Mesendoderm (in vitro differentiated cells): ENCODE data around the gene ETDA. TPM values are rescaled to one million over a fixed set of nuclear protein-coding genes. Genes with fewer than 3 reads are reported as not detected.
A peak's percentile ranks its signal among the peaks of the same experiment; 100 is the strongest.
"Not testable (repeated sequence)": the region's sequence is repeated elsewhere in the genome, so short reads cannot be mapped to it uniquely, and the experiment has no call there.

Source experiments
- DNase-seq: peaks from one replicate; pipeline ENCODE4 v3.0.0; 2013
- H2AK5ac ChIP-seq: 2 replicates; pipeline ENCODE4 v1.6.1; 2013; ENCODE audit warnings: low read length, inconsistent platforms
- H2BK120ac ChIP-seq: 2 replicates; pipeline ENCODE4 v1.6.1; 2013; ENCODE audit warnings: low read depth, mild to moderate bottlenecking, low read length, moderate library complexity, mixed read lengths
- H2BK15ac ChIP-seq: replicated peaks from 2 replicates; pipeline ENCODE4 v1.6.1; 2013; ENCODE audit warnings: low read depth, mild to moderate bottlenecking, moderate library complexity
- H2BK5ac ChIP-seq: 2 replicates; pipeline ENCODE4 v1.6.1; 2013; ENCODE audit warnings: low read length, inconsistent platforms
- H3K18ac ChIP-seq: 2 replicates; pipeline ENCODE4 v1.6.1; 2013; ENCODE audit warnings: mild to moderate bottlenecking, low read length, mixed read lengths
- H3K23ac ChIP-seq: one replicate; pipeline ENCODE4 v1.6.1; 2013; ENCODE audit warnings: low read length
- H3K27ac ChIP-seq: 2 replicates; pipeline ENCODE4 v1.5.1; 2013; ENCODE audit warnings: low read depth, mild to moderate bottlenecking, inconsistent platforms, low read length, moderate library complexity
- H3K27me3 ChIP-seq: 2 replicates; pipeline ENCODE4 v1.6.1; 2013; ENCODE audit warnings: low read length, control low read depth, mild to moderate bottlenecking, inconsistent platforms; ENCODE audit not compliant: insufficient read depth, poor library complexity
- H3K36me3 ChIP-seq: 2 replicates; pipeline ENCODE4 v1.6.1; 2013; ENCODE audit warnings: low read length, inconsistent platforms; ENCODE audit not compliant: control insufficient read depth, insufficient read depth
- H3K4ac ChIP-seq: one replicate; pipeline ENCODE4 v1.6.1; 2013; ENCODE audit warnings: low read depth, mild to moderate bottlenecking, low read length, moderate library complexity
- H3K4me1 ChIP-seq: 2 replicates; pipeline ENCODE4 v1.6.1; 2013; ENCODE audit warnings: low read depth, low read length, inconsistent platforms; ENCODE audit not compliant: control insufficient read depth
- H3K4me2 ChIP-seq: 2 replicates; pipeline ENCODE4 v1.6.1; 2013; ENCODE audit warnings: low read length
- H3K4me3 ChIP-seq: 2 replicates; pipeline ENCODE4 v1.5.1; 2013; ENCODE audit warnings: mild to moderate bottlenecking, low read length
- H3K56ac ChIP-seq: one replicate; pipeline ENCODE4 v1.6.1; 2013; ENCODE audit warnings: low read length
- H3K79me1 ChIP-seq: 2 replicates; pipeline ENCODE4 v1.6.1; 2013; ENCODE audit warnings: low read length, inconsistent platforms
- H3K79me2 ChIP-seq: 2 replicates; pipeline ENCODE4 v1.6.1; 2013; ENCODE audit warnings: mild to moderate bottlenecking, low read length; ENCODE audit not compliant: control insufficient read depth, insufficient read depth
- H3K9ac ChIP-seq: 2 replicates; pipeline ENCODE4 v1.6.1; 2013; ENCODE audit warnings: low read length, inconsistent platforms
- H4K5ac ChIP-seq: one replicate; pipeline ENCODE4 v1.6.1; 2013; ENCODE audit warnings: low read length
- H4K8ac ChIP-seq: one replicate; pipeline ENCODE4 v1.6.1; 2013; ENCODE audit warnings: low read depth, mild to moderate bottlenecking, control low read depth, low read length, moderate library complexity
- WGBS: extraction: QIAGEN DNeasy Blood & Tissue Kit; methylation state at CpG from one replicate; pipeline ENCODE4 v1.1.7; 2013; ENCODE audit warnings: low lambda C conversion rate, missing lambda C conversion rate; ENCODE audit not compliant: insufficient coverage; ENCODE audit errors: extremely low coverage; 5-methylcytosine and 5-hydroxymethylcytosine counted together
- polyA plus RNA-seq, 2 experiments: library from polyadenylated mRNA; stranded (reverse); fragments of 200-250 nt; gene quantifications; one replicate each; pipeline ENCODE4 v1.2.3, GENCODE V29; 2013

The ETDA gene
- polyA plus RNA-seq (2013, experiment 1 of 2) = not detected
- not detected for polyA plus RNA-seq (2013, experiment 2 of 2)

DNA sequence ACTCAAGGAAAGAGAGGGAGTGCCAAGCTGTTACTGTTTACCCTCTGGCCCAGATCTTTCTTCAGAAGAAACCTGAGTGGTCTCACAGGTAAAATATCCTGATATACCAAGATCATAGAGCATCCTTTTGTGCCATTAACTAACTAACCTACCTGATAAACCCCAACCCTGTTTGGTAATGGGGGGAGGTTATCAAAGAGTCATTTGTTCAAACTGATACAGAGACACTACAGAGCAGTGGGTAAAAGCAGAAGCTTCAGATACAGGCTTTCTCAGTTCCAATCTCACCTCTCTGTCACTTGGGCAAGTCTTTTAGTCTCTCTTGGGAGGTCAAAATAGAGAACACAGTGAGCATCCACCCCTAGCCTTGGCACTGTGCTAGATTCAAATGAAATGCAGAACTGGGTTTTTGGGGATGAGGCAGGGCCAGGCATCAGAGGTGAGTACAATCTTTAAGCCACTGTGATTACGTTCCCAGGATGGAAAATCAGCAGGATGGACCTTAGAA is at the start of gene ETDA:
Gene ETDA (plus strand): TSS at position 51 of the 508 bp plus-strand sequence. CDS start 1,216 bp downstream, outside the sequence.
- not testable (repeated sequence) for DNase-seq, H2BK120ac ChIP-seq, H2BK5ac ChIP-seq, H3K79me2 ChIP-seq, H3K9ac ChIP-seq, H2BK15ac ChIP-seq, H3K4ac ChIP-seq, H3K27me3 ChIP-seq, H3K4me3 ChIP-seq, H2AK5ac ChIP-seq, H3K27ac ChIP-seq, H3K23ac ChIP-seq, H3K4me2 ChIP-seq, H4K8ac ChIP-seq, H3K4me1 ChIP-seq, H3K36me3 ChIP-seq, H3K79me1 ChIP-seq, H3K18ac ChIP-seq, H4K5ac ChIP-seq, H3K56ac ChIP-seq
- no CpG with 5 or more reads among the region's 1 CpG for WGBS

DNA sequence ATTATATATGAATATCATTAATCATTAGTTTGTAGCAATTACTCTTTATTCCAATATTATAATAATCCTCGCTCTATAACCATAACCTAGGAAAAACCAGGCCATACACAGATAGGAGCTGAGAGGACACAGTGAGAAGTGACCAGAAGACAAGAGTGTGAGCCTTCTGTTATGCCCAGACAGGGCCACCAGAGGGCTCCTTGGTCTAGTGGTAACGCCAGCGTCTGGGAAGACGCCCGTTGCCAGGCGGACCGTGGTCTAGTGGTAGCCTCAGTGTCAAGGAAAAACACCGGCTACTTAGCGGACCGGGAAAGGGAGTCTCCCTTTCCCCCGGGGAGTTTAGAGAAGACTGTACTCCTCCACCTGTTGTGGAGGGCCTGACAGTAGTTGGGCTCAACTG is 45.4 kb upstream of the ETDA start:
- not testable (repeated sequence) for H4K5ac ChIP-seq, H3K4me2 ChIP-seq, H3K4me1 ChIP-seq, H3K4me3 ChIP-seq, H3K18ac ChIP-seq, H3K4ac ChIP-seq, H2BK120ac ChIP-seq, H3K79me1 ChIP-seq, H3K56ac ChIP-seq, H2BK15ac ChIP-seq, H3K36me3 ChIP-seq, H2AK5ac ChIP-seq, H3K23ac ChIP-seq, H2BK5ac ChIP-seq, H3K9ac ChIP-seq, H3K27ac ChIP-seq, H3K27me3 ChIP-seq, H4K8ac ChIP-seq, H3K79me2 ChIP-seq
- WGBS = no CpG with 5 or more reads among the region's 11 CpGs
- DNase-seq = peak; percentile 6

GRCh38 chrX:135213200-135213844 is 38.5 kb upstream of the ETDA start:
- H3K23ac ChIP-seq = no peak overlapping the region
- H3K4me3 ChIP-seq = no peak overlapping the region
- no peaks in the 10 kb centered on the region for H3K27me3 ChIP-seq
- no peak overlapping the region for H2BK15ac ChIP-seq
- no peaks in the 10 kb centered on the region for H3K4me1 ChIP-seq
- H3K4ac ChIP-seq = no peak overlapping the region
- no peak for DNase-seq
- no peak overlapping the region for H4K8ac ChIP-seq
- no peak overlapping the region for H2BK120ac ChIP-seq
- no peak overlapping the region for H2BK5ac ChIP-seq
- H3K9ac ChIP-seq = no peak overlapping the region
- no peak overlapping the region for H4K5ac ChIP-seq
- no peak overlapping the region for H2AK5ac ChIP-seq
- no peak overlapping the region for H3K18ac ChIP-seq
- H3K4me2 ChIP-seq = no peak overlapping the region
- no peak overlapping the region for H3K27ac ChIP-seq
- H3K56ac ChIP-seq = no peak overlapping the region
- H3K79me1 ChIP-seq = no peaks in the 10 kb centered on the region
- H3K79me2 ChIP-seq = no peaks in the 10 kb centered on the region
- no peaks in the 10 kb centered on the region for H3K36me3 ChIP-seq
- no CpG with 5 or more reads among the region's 8 CpGs for WGBS

GRCh38 chrX:135245989-135246388 is 5.9 kb upstream of the ETDA start:
- not testable (repeated sequence) for H3K27me3 ChIP-seq, H3K36me3 ChIP-seq, H3K79me1 ChIP-seq, H3K56ac ChIP-seq, H2BK120ac ChIP-seq, H3K4me2 ChIP-seq, H3K4ac ChIP-seq, H2BK5ac ChIP-seq, H3K79me2 ChIP-seq, H4K8ac ChIP-seq, H4K5ac ChIP-seq, H3K27ac ChIP-seq, H2BK15ac ChIP-seq, H2AK5ac ChIP-seq, H3K4me3 ChIP-seq, H3K23ac ChIP-seq, H3K4me1 ChIP-seq, H3K18ac ChIP-seq, H3K9ac ChIP-seq, DNase-seq
- no CpG with 5 or more reads among the region's 6 CpGs for WGBS

DNA sequence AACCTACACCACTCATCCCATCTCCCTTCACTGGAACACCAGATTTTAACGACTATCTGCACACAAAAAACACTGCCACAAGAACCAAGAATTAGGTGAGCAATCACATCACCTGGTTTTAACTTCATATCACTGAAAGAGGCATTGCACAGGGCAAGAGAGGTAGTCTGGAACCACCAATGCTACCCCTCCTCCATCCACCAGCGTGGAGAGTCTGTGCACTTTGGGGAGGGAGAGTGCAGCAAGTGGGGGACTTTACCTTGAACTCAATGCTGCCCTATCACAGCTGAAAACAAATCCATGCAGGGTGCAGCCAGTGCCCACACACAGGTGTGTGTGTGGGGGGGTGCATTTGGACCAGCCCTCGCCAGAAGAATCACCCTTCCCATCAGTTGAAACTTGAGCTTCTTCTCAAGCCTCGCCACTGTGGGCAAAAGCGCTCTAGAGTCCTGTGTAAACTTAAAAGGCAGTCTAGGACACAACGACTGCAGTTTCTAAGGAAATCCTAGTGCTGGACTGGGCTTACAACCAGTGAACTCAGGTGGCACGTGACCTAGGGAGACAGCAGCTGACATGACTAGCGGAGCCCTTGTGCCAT is 4.3 kb downstream of the ETDA start:
- H3K9ac ChIP-seq, H3K4ac ChIP-seq, H4K8ac ChIP-seq, H3K23ac ChIP-seq, H3K4me3 ChIP-seq, DNase-seq, H3K27ac ChIP-seq, H3K4me2 ChIP-seq, H2BK120ac ChIP-seq, H3K56ac ChIP-seq, H2AK5ac ChIP-seq, H4K5ac ChIP-seq, H3K18ac ChIP-seq, H3K79me1 ChIP-seq, H3K27me3 ChIP-seq, H2BK15ac ChIP-seq, H3K36me3 ChIP-seq, H3K79me2 ChIP-seq, H3K4me1 ChIP-seq, H2BK5ac ChIP-seq: not testable (repeated sequence)
- WGBS = no CpG with 5 or more reads among the region's 8 CpGs
